GM12892 (cell line): ENCODE measurements around the gene SDCCAG8.

ENCODE experiments used
- POLR2A ChIP-seq: IDR thresholded peaks from 2 replicates; pipeline ENCODE4 v1.6.1; 2011; ENCODE audit warnings: low read depth, low read length, control low read depth
- TAF1 ChIP-seq: IDR thresholded peaks from 2 replicates; pipeline ENCODE4 v1.6.1; 2011; ENCODE audit warnings: low read depth, mild to moderate bottlenecking, control low read depth, low read length, borderline replicate concordance

DNA sequence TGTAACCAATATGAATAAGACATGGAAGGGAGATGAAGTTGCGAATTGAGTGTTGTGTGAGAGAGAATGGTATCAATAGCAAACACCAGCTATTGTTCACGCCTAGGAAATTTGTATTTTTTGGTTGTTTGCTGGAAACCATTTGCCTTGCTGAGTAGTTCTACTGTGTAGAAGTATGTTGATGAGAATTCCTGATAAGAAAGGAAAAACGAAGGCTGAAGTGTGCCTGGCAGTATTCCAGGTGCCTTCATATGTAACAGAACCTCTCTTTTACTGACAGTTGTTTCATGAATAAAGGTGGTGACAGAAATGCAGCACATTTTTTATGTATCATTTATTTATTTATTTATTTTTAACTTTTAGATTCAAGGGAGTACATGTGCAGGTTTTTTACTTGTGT, 79.5 kb downstream of the SDCCAG8 start:
- TF ChIP-seq TAF1: no peak
- TF ChIP-seq POLR2A: no peak
